Keratinocyte (primary cell): ENCODE measurements around the gene GRIN3B.

Experiments
- EZH2 ChIP-seq: IDR thresholded peaks from one replicate; pipeline ENCODE4 v1.6.1; 2012; ENCODE audit warnings: inconsistent platforms, mild to moderate bottlenecking, low read length, moderate library complexity
- TF ChIP-seq, protein P1 (sequence below), 3 experiments: IDR thresholded peaks in 1 of 3; conservative IDR thresholded peaks in 1 of 3; optimal IDR thresholded peaks in 1 of 3; 2 replicates in 2 of 3; 3 replicates in 1 of 3; pipeline versions ENCODE3 to v1.5.1; 2011; ENCODE audit warnings: low read length in 3 of 3, mild to moderate bottlenecking in 3 of 3, moderate library complexity in 2 of 3, control low read depth in 1 of 3, inconsistent platforms in 1 of 3; ENCODE audit not compliant: insufficient read depth in 2 of 3; ENCODE audit errors: extremely low read depth in 1 of 3

DNA sequence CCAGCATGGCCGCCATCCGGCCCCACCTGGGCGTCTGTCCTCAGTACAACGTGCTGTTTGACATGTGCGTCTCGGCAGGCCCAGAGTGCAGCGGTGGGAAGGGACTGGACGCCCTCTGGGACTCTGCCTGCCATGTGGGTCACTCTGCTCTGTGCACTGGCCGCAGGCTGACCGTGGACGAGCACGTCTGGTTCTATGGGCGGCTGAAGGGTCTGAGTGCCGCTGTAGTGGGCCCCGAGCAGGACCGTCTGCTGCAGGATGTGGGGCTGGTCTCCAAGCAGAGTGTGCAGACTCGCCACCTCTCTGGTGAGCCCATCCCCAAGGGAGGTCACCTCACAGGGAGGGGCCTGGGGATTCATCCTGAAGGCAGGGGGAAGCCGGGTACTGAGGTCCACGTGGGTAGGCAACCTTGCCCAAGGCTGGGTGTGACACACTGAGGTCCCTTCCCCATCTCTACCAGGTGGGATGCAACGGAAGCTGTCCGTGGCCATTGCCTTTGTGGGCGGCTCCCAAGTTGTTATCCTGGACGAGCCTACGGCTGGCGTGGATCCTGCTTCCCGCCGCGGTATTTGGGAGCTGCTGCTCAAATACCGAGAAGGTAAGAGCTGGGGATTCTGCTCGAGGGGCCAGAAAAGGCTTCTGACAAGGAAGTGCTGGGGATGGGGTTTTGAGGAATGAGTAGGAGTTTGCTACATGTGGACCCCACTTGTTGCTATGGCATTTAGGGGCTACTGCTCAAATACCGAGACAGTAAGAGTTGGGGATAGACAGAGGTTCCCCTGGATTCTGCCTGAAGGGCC is 51.0 kb downstream of the GRIN3B start:
- TF ChIP-seq, protein P1, sequence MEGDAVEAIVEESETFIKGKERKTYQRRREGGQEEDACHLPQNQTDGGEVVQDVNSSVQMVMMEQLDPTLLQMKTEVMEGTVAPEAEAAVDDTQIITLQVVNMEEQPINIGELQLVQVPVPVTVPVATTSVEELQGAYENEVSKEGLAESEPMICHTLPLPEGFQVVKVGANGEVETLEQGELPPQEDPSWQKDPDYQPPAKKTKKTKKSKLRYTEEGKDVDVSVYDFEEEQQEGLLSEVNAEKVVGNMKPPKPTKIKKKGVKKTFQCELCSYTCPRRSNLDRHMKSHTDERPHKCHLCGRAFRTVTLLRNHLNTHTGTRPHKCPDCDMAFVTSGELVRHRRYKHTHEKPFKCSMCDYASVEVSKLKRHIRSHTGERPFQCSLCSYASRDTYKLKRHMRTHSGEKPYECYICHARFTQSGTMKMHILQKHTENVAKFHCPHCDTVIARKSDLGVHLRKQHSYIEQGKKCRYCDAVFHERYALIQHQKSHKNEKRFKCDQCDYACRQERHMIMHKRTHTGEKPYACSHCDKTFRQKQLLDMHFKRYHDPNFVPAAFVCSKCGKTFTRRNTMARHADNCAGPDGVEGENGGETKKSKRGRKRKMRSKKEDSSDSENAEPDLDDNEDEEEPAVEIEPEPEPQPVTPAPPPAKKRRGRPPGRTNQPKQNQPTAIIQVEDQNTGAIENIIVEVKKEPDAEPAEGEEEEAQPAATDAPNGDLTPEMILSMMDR (optimal IDR thresholded peaks at IDR 0.05 in 1 of 3, IDR thresholded peaks at IDR 0.05 in 1 of 3, conservative IDR thresholded peaks at IDR 0.05 in 1 of 3; ENCODE audit: extremely low read depth in 1 of 3, insufficient read depth in 2 of 3, low read length in 3 of 3) = no peak
- no peak for TF ChIP-seq EZH2
